H1 (cell line): ENCODE results near the gene SIAH3.

Source experiments
- CEBPB ChIP-seq: IDR thresholded peaks from 2 replicates; pipeline ENCODE4 v1.6.1; 2012; ENCODE audit warnings: low read depth, low read length
- POLR2A ChIP-seq, 2 experiments: IDR thresholded peaks; 1 replicate in 1 of 2; 2 replicates in 1 of 2; pipeline ENCODE4 v1.6.1; 2011; ENCODE audit warnings: low read depth in 2 of 2, low read length in 2 of 2, mild to moderate bottlenecking in 2 of 2; ENCODE audit errors: control extremely low read depth in 1 of 2
- RAD21 ChIP-seq, 2 experiments: IDR thresholded peaks in 1 of 2; conservative IDR thresholded peaks in 1 of 2; 2 replicates each; pipeline ENCODE4 v1.6.1; 2011; ENCODE audit warnings: low read depth in 2 of 2, low read length in 2 of 2, improper control_type of control experiment in 1 of 2, inconsistent platforms in 1 of 2, mild to moderate bottlenecking in 1 of 2, moderate library complexity in 1 of 2
- SP1 ChIP-seq: IDR thresholded peaks from 2 replicates; pipeline ENCODE4 v1.6.1; 2011; ENCODE audit warnings: low read depth, low read length
- YY1 ChIP-seq: IDR thresholded peaks from 2 replicates; pipeline ENCODE4 v1.6.1; 2011; ENCODE audit warnings: low read depth, mild to moderate bottlenecking, low read length
- TF ChIP-seq, protein P1 (sequence below), 3 experiments: IDR thresholded peaks; 1 replicate in 2 of 3; 2 replicates in 1 of 3; pipeline versions ENCODE4 v1.5.1 to v1.6.1; 2011; ENCODE audit warnings: low read length in 3 of 3, mild to moderate bottlenecking in 3 of 3, inconsistent platforms in 2 of 3, low read depth in 1 of 3, moderate library complexity in 1 of 3; ENCODE audit not compliant: insufficient read depth in 1 of 3; ENCODE audit errors: control extremely low read depth in 1 of 3

DNA sequence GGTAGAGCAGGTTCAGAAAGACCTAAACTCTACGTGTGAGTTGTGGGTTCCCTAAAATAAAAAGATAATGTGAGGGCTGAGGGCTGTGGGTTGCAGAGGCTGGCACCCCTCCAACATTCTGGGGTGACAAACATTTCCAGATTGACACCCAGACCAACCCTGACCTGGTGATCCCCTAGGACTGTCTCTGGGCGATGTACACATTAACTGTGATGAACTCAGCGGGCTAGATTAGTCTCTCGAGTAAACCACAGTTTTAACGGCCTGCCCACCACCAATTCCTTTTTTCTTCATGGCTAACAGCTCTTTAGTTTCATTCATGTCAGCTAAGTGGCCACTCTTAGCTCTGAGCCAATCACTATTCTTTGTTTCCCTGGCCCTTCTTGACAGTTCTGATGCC lies 24.8 kb downstream of the SIAH3 start:
- TF ChIP-seq, protein P1, sequence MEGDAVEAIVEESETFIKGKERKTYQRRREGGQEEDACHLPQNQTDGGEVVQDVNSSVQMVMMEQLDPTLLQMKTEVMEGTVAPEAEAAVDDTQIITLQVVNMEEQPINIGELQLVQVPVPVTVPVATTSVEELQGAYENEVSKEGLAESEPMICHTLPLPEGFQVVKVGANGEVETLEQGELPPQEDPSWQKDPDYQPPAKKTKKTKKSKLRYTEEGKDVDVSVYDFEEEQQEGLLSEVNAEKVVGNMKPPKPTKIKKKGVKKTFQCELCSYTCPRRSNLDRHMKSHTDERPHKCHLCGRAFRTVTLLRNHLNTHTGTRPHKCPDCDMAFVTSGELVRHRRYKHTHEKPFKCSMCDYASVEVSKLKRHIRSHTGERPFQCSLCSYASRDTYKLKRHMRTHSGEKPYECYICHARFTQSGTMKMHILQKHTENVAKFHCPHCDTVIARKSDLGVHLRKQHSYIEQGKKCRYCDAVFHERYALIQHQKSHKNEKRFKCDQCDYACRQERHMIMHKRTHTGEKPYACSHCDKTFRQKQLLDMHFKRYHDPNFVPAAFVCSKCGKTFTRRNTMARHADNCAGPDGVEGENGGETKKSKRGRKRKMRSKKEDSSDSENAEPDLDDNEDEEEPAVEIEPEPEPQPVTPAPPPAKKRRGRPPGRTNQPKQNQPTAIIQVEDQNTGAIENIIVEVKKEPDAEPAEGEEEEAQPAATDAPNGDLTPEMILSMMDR (IDR thresholded peaks at IDR 0.05; ENCODE audit: control extremely low read depth in 1 of 3, insufficient read depth in 1 of 3, low read depth in 1 of 3, low read length in 3 of 3): no peak
- TF ChIP-seq YY1 (no peak), CEBPB (no peak), RAD21 (IDR thresholded peaks at IDR 0.05 in 1 of 2, conservative IDR thresholded peaks at IDR 0.05 in 1 of 2; ENCODE audit: low read depth in 2 of 2, low read length in 2 of 2) (no peak), POLR2A (IDR thresholded peaks at IDR 0.05; ENCODE audit: control extremely low read depth in 1 of 2, low read depth in 2 of 2, low read length in 2 of 2) (no peak), SP1 (no peak)
